ENCODE measurements around the gene NRXN3.
A peak's percentile ranks its signal among the peaks of the same experiment; 100 is the strongest.

Gene NRXN3

GRCh38 chr14:79342942-79343341, 1172.8 kb downstream of the NRXN3 start:
- TF ChIP-seq CTCF (IDR thresholded peaks at IDR 0.05): no peak

GRCh38 chr14:79351011-79351410, 1180.8 kb downstream of the NRXN3 start:
- TF ChIP-seq CTCF (IDR thresholded peaks at IDR 0.05): no peak

- TF ChIP-seq CTCF (IDR thresholded peaks at IDR 0.05): no peak
Measured at GRCh38 chr14:79352076-79352630, 1182.0 kb downstream of the NRXN3 start.

GRCh38 chr14:79354336-79354735, 1184.2 kb downstream of the NRXN3 start:
- TF ChIP-seq CTCF (IDR thresholded peaks at IDR 0.05): no peak

GRCh38 chr14:79356040-79356439, 1185.9 kb downstream of the NRXN3 start:
- peak; percentile 30; the same call in 1 of the 2 replicates for TF ChIP-seq CTCF (IDR thresholded peaks at IDR 0.05)

GRCh38 chr14:79357307-79357706, 1187.1 kb downstream of the NRXN3 start:
- TF ChIP-seq CTCF (IDR thresholded peaks at IDR 0.05): no peak

- TF ChIP-seq CTCF (IDR thresholded peaks at IDR 0.05): peak; percentile 20; the same call in 1 of the 2 replicates
Measured at GRCh38 chr14:79363291-79363690, 1193.1 kb downstream of the NRXN3 start.

Measured in LNCAP (cell line).